DMS 273 treated with DMSO at 0.1 percent for 48 hours (cell line): ENCODE data around the gene PPP3R1.
"Not testable (repeated sequence)": the region's sequence is repeated elsewhere in the genome, so short reads cannot be mapped to it uniquely, and the experiment has no call there.

Experiments used
- DNase-seq: peaks from one replicate; lab custom pipeline; 2025; lab: John Stamatoyannopoulos, UW

PPP3R1 gene

DNA sequence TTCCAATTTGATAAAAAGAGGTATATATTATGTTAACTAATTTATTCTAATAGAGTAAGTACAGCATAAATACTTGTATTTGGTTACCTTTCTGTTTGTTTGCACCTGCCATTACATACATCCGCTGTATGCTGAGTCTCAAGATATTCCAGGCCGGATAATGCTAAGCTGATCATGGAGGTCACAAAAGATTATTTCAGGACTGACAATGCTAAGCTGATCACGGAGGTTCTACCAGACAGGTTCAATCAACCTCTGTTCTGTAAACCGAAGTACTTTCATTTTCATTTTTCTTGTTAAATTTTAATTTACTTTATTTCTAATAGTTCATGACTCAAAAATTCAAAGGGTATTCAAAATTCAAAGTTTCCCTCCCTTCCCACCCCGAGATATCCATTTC, 63.5 kb downstream of the PPP3R1 start:
- DNase-seq, result no peak

DNA sequence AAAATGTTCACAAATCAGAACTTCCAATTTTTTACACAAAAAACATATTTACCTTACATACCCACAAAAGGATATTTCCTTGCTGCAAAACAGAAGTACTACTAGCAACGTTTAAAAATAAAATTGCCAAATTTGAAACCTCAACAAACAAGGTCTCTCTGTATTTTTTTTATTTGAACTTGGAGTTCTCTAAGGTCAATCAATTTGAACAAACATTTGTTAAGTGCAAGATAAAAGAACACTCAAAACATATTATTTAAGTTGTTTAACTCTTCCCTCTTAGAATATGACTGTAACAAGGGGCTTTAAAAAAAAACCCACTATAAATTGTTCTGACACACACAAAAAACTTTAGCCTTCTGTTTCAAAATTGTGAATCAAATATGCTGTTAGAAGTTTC, 65.0 kb downstream of the PPP3R1 start:
- DNase-seq, result no peak

DNA sequence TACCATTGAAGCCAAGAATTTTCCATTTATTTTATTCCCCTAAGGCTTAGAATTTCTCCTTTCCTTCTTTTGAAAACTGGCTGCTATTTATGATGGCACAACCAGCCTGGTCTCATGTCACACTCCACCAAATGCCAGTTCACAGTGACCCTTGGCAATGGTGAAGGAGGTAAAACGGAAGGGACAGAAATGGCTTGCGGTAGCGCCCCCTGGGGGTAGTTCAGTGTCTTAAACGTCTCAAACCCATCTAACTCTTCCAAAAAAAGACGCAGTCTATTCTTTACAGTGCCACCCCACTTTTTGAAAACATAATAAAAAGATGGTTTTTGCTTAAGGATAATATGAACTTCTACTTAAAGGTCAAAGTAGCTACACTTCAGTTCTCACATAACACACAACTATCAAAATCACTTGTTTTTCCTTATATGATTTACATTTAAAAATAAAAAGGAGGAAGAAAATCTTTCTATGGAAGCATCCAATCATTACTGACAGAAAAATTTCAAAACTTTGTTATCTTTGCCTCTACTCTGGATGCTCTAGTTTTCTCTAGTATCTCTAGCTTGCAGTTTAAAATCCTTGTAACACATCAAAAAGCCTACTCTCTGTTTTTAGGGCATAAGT, 66.7 kb downstream of the PPP3R1 start:
- no peak for DNase-seq

DNA sequence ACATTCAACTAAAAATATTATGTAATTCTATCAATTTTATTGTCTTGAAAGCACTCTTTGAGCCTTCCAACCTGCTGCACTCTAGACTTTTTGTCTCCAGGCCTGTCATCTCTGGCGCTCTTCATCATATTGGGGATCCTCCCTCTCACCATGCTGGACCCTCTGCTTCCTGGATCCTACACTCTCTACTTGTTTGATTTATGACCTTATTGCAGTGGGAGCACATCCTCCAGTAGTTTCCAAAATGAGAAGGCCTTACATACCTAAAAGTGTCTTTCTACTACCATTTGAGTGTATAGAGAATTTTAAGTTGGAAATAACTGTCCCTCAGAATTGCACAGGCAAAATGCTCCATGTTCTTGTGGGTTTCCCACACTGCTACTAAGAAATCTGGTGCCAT, 69.4 kb downstream of the PPP3R1 start:
- DNase-seq, result no peak

DNA sequence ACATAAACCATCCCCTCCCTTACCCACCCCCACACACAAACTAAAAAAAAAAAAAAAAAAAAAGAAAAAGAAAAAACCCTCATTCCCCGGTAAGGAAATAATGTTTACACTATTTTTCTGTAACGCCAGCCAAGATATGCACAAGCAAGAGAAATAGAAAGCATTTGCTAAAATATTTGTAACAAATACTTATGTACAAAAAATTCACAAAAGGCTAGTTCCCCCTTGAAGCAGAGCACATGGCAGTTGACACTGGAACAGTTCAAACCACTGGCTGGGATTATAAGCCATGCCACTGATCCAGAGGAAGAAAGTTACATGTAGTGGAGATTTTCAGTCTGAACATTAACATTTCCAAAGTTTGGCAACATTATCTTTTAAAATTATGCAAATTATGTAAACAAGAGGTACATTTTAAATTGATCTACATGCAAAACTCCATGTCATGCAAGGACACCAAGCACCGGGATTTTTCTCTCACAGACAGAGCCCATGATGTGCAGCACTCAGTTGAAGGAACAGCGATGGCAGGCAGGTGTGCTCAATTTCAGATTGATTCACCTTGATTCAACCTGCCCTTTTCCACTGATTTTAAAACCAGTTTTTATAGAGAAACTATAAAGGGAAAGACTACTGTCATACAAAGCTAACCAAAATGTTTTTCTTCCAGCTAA, 73.2 kb downstream of the PPP3R1 start:
- DNase-seq, result no peak

DNA sequence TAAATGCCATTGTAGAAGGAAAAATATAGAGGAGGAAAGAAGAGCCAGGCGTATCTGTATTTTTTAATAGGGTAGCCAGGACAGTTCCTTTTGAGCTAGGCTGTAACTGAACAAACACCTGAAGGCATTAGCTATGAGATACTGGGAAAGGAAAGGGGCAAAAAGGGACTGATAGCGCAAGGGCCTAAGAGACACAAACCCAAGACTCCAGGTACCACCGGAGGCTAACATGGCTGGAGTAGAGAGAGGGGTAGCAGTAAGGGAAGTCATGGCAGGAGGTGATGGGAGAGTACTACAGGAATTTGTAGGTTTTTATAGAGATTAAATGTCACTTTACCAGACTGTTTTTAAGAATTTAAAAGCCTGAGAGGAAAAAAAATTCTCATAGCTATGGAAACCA, 73.9 kb downstream of the PPP3R1 start:
- DNase-seq, result no peak

DNA sequence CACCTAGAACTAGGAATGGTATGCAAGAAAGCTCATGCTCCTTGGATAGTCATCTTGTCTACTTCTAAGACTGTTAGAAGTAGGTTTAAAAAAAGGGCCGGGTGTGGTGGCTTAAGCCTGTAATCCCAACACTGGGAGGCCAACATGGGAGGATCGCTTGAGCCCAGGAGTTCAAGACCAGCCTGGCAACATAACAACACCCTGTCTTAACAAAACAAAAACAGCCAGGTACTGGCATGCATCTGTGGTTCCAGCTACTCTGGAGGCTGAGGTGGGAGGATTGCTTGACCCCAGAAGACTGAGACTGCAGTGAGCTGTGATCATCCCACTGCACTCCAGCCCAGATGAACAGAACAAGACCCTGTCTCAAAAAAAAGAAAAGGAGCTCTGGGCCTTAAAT, 74.8 kb downstream of the PPP3R1 start:
- DNase-seq, result no peak

DNA sequence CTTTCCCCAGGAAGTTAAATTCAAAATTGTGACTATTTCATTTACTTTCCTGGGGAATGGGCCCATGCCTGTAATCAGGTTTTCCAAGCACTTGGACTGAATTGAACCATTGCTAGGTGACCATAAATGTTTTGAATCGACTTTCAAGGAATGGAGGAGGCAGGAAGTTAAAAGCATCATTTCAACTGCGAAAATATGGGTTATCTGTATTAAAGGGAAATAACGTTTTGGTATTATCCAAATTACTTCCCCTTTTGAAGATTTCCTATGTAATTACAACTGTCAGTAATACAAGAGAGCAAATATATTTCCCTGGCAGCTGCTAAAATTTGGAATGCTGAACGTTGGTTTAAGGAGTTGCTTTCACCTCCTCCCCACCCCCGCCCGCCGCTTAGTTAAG, 75.7 kb downstream of the PPP3R1 start:
- no peak for DNase-seq

DNA sequence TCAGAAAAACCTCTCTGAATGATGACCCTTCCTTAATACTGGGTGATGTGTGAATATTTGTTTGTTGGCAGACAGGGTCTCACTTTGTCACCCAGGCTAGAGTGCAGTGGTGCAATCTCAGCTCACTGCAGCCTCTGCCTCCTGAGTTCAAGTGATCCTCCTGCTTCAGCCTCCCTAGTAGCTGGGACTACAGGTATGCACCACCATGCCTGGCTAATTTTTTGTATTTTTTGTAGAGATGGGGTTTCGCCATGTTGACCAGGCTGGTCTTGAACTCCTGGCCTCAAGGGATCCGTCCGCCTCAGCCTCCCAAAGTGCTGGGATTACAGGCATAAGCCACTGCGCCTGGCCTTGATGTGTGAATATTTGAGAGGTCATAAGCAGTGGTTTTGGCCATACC, 77.1 kb downstream of the PPP3R1 start:
- DNase-seq, result not testable (repeated sequence)

DNA sequence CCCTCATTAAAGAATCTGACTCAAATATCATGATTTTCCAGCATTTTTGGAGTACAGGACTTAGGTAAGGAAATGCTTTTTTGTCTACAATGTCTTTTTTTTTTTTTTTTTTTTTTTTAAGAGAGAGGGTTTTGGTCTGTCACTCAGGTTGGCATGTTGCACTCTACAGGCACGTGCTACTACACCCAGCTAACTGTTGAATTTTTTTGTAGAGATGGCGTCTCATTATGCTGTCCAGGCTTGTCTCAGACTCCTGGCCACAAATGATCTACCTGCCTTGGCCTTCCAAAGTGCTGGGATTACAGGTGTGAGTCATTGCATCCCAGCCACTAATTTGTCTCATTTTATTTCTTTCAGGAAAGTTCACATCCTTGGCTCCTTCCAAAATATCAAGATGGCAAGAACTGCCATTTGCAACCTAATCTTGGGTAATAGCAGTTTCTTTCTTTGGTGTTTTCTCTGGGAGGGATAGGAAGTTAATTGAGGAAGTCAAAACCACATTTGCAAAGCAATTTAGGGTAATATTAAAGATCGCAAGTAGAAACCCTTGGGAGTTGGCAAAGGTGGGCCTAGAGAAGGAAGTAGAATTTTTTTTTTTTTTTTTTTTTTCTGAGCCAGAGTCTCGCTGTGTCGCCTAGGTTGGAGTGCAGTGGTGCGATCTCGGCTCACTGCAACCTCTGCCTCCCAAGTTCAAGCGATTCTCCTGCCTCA, 79.2 kb downstream of the PPP3R1 start:
- no peak for DNase-seq

DNA sequence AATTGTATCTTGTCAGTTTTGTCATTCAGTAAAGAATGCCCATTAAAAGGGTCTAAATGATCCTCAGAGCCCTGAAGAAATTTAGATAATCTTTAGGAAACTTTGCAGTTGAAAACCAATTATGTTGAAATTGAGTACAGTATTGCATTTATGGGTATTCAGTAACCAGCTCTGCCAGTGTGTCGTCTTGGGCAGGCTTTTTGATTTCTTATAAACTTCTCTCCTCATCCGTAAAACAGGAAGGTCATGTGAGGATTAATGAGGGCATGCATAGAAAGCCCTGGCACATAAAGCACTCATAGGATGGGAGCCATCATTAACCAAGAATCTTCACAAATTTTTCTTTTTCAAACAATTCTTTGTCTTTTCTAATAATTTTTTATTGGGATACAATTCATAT, 79.8 kb downstream of the PPP3R1 start:
- DNase-seq, result no peak

DNA sequence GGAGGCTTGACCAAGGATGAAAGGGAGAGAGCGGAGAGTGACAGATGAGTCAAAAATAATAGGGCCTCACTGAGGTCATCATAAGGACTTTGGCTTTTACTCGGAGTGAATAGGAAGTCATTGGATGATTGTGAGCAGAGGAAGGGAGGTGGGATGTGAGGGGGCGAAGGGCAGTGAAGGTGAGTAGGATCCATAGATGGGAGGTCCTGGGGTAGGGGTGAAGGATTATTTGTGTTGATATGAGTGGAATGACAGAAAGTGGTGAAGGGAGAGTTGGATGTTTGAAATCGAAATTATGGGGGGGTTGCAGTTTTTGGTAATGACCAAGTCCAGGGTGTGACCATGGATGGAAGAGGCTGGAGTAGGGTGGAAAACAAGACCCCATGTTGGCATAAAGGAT, 80.6 kb downstream of the PPP3R1 start:
- no peak for DNase-seq

DNA sequence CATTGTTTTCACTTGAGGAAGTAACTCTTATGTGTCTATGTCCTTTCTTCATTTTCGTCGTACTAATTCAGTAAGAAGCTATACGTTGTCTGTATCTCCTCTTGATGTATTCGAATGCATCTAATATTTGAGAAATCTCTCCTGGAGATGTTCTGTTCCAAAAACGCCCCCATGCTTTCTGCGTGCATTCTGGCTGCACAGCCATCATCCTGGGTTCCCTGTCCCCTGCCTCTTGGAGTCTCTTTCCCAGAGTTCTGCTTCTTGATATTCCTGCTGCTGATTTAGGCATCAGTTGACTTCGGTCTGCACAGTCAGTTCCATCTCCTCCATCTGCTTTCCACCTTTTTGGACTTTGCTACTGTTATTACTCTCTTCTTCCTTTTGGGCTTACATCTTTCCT, 81.2 kb downstream of the PPP3R1 start:
- no peak for DNase-seq

DNA sequence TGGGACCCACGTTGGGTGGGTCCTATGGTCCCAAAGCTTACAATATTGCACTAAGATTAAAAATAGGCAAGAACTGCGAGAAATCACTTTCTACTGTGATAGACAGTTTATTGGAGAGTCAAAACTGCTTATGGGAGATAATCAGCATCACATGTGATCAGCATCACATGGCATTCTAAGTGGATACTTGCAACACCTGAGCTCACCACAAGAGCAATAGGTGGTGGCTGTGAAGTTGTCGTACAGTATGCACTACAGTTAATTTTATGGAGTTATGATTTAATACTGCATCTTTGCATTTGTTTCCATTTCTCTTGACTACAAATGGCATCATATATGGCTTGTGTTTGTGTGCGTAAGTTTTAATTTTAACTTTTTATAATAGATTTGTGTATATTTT, 83.0 kb downstream of the PPP3R1 start:
- no peak for DNase-seq

DNA sequence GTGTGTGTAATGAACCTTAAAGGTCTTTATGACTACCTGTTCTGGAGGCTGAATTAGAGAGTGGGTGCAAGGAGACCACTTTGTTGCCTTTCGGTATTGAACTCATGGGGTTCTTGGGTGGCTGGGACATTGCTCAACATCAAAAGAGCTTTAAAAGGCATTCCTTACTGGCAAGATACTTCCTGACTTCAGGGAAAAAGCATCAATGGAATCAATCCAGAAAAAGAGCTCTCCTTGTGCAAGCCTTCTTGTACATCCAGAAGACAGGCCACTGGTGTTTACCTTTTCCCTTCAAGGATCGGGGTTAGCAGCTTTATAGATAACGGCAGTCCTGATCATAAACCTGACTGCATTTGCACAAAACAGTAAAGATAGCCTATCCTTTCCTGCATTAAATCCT, 85.1 kb downstream of the PPP3R1 start:
- DNase-seq, result no peak

DNA sequence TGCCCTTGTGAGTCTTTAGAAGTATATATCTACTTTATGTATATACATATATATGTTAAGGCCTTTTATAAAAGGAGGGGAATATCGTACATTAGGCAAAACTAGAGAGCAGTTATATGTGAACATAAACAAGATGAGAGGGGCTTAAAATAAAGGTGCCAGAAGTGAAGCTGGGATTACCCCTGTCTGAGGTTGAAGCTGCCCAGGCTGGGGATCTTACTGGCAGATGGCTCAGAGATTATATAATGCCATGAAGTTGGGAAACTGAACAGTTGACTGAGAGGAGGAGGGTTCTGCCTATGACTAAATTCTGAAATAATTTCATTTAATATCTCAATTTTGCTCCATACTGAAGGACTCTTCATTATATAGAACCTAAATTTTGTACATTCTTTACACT, 88.7 kb downstream of the PPP3R1 start:
- DNase-seq, result no peak

DNA sequence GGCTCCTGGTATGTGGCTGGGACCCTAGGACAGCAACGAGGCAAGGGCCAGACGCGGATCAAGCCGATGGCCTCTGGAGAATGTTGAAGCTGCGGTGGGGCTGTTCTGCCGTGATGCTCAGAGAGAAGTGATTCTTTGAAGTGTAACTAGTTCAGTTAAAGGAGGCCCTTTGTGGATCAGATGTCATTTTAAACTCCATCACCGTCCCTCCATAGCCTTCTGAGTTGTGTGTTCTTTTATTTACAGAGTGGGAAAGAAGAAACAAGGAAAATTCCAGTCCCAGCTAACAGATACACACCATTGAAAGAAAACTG, 94.2 kb downstream of the PPP3R1 start:
- no peak for DNase-seq

DNA sequence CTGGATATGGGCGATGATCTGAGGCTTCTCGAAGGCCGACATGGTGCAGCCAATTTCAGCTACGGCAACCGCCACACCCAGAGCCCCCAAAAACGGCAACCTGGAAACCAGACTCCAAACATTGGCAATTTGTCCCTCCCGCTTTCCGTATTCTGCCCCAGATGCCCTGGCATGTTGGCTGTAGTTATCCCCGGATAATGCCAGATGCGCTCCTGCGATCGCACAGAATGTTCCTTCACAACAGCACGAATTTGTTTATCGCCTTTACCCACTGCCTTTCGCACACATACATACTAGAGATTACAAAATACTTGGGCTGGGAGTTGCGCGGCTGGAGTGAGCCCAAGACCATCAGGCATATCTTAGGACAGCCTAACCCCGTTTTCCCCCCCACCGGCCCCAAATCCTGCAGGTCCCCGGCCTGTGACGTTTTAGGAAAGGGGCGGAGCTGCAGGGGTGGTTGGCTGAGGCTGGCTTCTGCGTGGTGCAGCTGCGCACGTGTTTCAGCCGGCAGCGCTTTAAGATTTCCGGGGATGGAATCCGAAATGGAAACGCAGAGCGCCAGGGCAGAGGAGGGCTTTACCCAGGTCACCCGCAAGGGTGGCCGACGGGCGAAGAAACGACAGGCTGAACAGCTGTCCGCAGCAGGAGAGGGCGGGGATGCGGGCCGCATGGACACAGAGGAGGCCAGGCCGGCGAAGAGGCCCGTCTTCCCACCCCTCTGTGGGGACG, 94.8 kb downstream of the PPP3R1 start, which contains the start of gene PNO1:
PNO1 (plus strand) TSS at position 487 of the 732 bp plus-strand sequence; CDS start at position 534, 47 bp downstream.
- peak; percentile 97 for DNase-seq

DNA sequence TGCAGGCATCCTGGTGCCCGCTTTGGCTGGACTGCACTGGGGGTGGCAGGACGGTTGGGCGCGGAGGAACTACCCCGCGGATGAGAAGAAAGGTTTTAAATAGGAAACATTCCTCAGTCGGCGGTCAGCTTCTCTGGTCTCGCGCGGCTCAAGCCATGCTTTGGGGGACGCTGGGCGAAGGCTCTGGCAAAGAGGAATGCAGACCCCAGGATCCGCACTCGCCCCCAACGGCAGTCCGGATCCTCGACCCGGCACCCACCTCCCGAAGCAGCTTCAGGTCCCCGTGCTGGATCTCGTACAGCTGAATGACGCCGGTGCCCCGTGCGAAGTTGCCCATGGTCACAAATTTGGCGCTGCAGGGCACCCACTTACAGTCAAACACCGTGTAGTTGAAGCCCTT, 95.3 kb downstream of the PPP3R1 start:
- no peak for DNase-seq

DNA sequence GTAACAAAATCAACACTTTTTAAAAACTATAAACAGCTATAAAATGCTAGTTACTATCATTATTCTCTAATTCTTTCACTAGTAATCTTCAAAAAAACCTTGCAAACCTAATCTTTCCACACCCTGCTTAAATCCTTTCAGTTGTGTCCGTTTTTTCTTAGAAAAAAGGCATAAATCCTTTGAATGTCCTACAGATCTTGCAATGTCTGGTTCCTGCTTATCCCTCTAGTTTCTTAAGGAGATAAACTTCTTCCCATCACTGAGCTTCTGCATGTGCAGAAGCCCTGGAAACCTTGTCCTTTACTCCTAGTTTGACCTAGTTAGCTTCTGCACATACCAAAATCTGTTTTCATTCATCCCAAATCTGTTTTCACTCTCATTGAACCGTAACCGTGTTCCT, 95.9 kb downstream of the PPP3R1 start:
- no peak for DNase-seq

DNA sequence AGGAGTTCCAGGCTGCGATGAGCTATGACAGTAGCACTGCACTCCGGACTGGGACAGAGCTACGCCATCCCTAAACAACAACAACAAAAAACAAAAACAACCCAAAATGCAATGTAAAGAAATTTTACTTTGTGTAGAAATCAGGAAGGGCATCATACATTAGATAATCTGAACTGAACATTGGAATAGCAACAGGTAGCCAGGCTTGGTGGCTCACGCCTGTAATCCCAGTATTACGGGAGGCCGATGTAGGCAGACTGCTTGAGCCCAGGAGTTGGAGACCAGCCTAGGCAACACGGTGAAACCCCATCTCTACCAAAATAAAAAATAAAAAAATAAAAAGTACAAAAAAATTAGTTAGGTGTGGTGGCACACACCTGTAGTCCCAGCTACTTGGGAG, 96.7 kb downstream of the PPP3R1 start:
- no peak for DNase-seq

DNA sequence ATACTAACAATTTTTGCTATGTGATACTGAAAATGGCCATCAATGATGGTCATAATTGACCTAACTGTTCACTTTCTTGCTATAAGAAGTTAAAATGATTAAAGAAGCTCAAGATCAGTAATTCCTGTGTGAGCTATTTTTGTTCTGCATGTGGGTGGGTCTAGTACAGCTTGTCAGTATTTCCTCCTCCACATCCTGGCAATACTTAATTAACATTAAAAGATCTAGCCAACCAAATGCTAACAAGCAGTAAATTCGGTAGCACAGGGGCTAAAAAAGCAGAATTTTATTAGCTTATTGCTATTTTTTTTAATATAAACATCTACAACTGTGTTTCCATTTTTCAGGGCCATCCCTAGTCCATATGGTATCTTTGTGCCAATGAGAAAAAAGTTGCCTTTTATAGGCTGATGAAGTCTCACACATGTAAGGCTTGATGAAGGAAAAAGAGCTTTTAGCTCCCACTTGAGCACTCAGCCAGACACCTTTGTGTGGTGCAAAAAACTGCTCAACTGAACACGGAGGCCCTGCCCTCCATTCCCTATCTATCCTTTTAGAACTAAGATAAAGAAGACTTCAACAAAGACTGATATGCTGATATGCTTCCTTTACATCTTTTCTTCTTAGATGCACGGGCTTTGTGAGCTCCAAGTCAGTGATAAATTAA, 99.5 kb downstream of the PPP3R1 start:
- DNase-seq, result no peak
